NCI-H1092 treated with DMSO at 0.1 percent for 48 hours (cell line): Measurements from ENCODE around the gene FHIT.

Source experiments
- DNase-seq: peaks from one replicate; lab custom pipeline; 2025; lab: John Stamatoyannopoulos, UW

Gene FHIT

GRCh38 chr3:60216462-60217075 is 1034.7 kb downstream of the FHIT start:
- DNase-seq, result no peak

GRCh38 chr3:60215946-60216345 is 1035.3 kb downstream of the FHIT start:
- DNase-seq, result no peak

GRCh38 chr3:60207905-60208304 is 1043.3 kb downstream of the FHIT start:
- peak; percentile 5 for DNase-seq

- peak; percentile 28 for DNase-seq
Measured at GRCh38 chr3:60206206-60206605, 1045.0 kb downstream of the FHIT start.

- peak; percentile 48 for DNase-seq
Measured at GRCh38 chr3:60202052-60202726, 1049.1 kb downstream of the FHIT start.

- DNase-seq, result no peak
Measured at GRCh38 chr3:60199306-60199705, 1051.9 kb downstream of the FHIT start.

- no peak for DNase-seq
Measured at GRCh38 chr3:60198179-60198720, 1053.0 kb downstream of the FHIT start.

- DNase-seq, result no peak
Measured at GRCh38 chr3:60192297-60193114, 1058.7 kb downstream of the FHIT start.

GRCh38 chr3:60190073-60190472 is 1061.2 kb downstream of the FHIT start:
- DNase-seq, result no peak

GRCh38 chr3:60189304-60189703 is 1061.9 kb downstream of the FHIT start:
- DNase-seq, result no peak

- no peak for DNase-seq
Measured at GRCh38 chr3:60188803-60189202, 1062.4 kb downstream of the FHIT start.

GRCh38 chr3:60187343-60187742 is 1063.9 kb downstream of the FHIT start:
- no peak for DNase-seq

- DNase-seq, result no peak
Measured at GRCh38 chr3:60186359-60186758, 1064.9 kb downstream of the FHIT start.

- no peak for DNase-seq
Measured at GRCh38 chr3:60185161-60185560, 1066.1 kb downstream of the FHIT start.

GRCh38 chr3:60182697-60183096 is 1068.6 kb downstream of the FHIT start:
- DNase-seq, result no peak

GRCh38 chr3:60178931-60179653 is 1072.2 kb downstream of the FHIT start:
- DNase-seq, result no peak

- DNase-seq, result no peak
Measured at GRCh38 chr3:60177726-60178125, 1073.5 kb downstream of the FHIT start.

GRCh38 chr3:60176614-60177013 is 1074.6 kb downstream of the FHIT start:
- no peak for DNase-seq

- DNase-seq, result no peak
Measured at GRCh38 chr3:60175680-60176079, 1075.6 kb downstream of the FHIT start.

- DNase-seq, result no peak
Measured at GRCh38 chr3:60169755-60170154, 1081.5 kb downstream of the FHIT start.

- DNase-seq, result no peak
Measured at GRCh38 chr3:60167186-60167585, 1084.1 kb downstream of the FHIT start.
